H1 (cell line): ENCODE results near the gene TMEM145. TPM values are rescaled to one million over a fixed set of nuclear protein-coding genes. Genes with fewer than 3 reads are reported as not detected.

Experiments used
- CTCF ChIA-PET: fragments of 300-600 bp; sonication (Branson Sonifier 250); formaldehyde crosslinking; loops from one replicate; lab custom pipeline; 2021; ENCODE audit not compliant: partially characterized antibody; lab: Charles Lee
- POLR2A ChIA-PET: fragments of 300-600 bp; sonication (Branson Sonifier 250); formaldehyde crosslinking; loops from one replicate; lab custom pipeline; 2021; ENCODE audit warnings: inconsistent platforms; ENCODE audit not compliant: partially characterized antibody; lab: Charles Lee
- DNase-seq, 2 experiments: peaks; one replicate each; pipeline versions ENCODE4 v3.0.0 to v3.0.0-alpha.2; 2010 to 2022; ENCODE audit warnings: low spot score in 2 of 2, low read depth in 1 of 2, mixed read lengths in 1 of 2
- FAIRE-seq: peaks from 2 replicates; lab custom pipeline; 2011; peaks lifted over from hg19 to GRCh38; lab: Jason Lieb, UNC
- H2AFZ ChIP-seq: 2 replicates; pipeline ENCODE4 v1.8.1; 2012; ENCODE audit warnings: low read length, inconsistent platforms
- H2AK5ac ChIP-seq: 2 replicates; pipeline ENCODE4 v1.6.1; 2013; ENCODE audit warnings: low read depth, low read length
- H2BK120ac ChIP-seq: replicated peaks from 2 replicates; pipeline ENCODE3; 2013; ENCODE audit warnings: low read depth, low read length, inconsistent platforms
- H2BK12ac ChIP-seq: 2 replicates; pipeline ENCODE4 v1.6.1; 2013; ENCODE audit warnings: low read depth, low read length
- H2BK15ac ChIP-seq: 2 replicates; pipeline ENCODE4 v1.6.1; 2013; ENCODE audit warnings: low read length
- H2BK20ac ChIP-seq: 2 replicates; pipeline ENCODE4 v1.6.1; 2013; ENCODE audit warnings: low read length
- H2BK5ac ChIP-seq: 2 replicates; pipeline ENCODE4 v1.6.1; 2013; ENCODE audit warnings: low read depth, low read length
- H3K14ac ChIP-seq: 2 replicates; pipeline ENCODE4 v1.6.1; 2013; ENCODE audit warnings: inconsistent platforms; ENCODE audit not compliant: insufficient read length
- H3K18ac ChIP-seq: 2 replicates; pipeline ENCODE4 v1.6.1; 2013; ENCODE audit warnings: low read length; ENCODE audit errors: extremely low read depth
- H3K23ac ChIP-seq: 2 replicates; pipeline ENCODE4 v1.6.1; 2013; ENCODE audit warnings: inconsistent platforms; ENCODE audit not compliant: insufficient read length
- H3K23me2 ChIP-seq: 2 replicates; pipeline ENCODE4 v1.6.1; 2013; ENCODE audit warnings: low read depth, low read length
- H3K27ac ChIP-seq: 2 replicates; pipeline ENCODE4 v1.6.1; 2011; ENCODE audit warnings: low read depth, low read length, inconsistent platforms
- H3K27me3 ChIP-seq, 4 experiments: replicated peaks in 1 of 4; 1 replicate in 1 of 4; 2 replicates in 3 of 4; pipeline versions ENCODE4 v1.6.1 to v1.8.1; 2011 to 2013; ENCODE audit warnings: low read length in 3 of 4, mild to moderate bottlenecking in 3 of 4, inconsistent platforms in 2 of 4, mixed read lengths in 2 of 4, moderate library complexity in 1 of 4; ENCODE audit not compliant: control insufficient read depth in 3 of 4, insufficient read depth in 3 of 4; ENCODE audit errors: extremely low read depth in 1 of 4
- H3K36me3 ChIP-seq, 4 experiments: 2 replicates each; pipeline versions ENCODE4 v1.6.1 to v1.8.1; 2011 to 2013; ENCODE audit warnings: mild to moderate bottlenecking in 4 of 4, low read length in 3 of 4, moderate library complexity in 2 of 4, control low read depth in 1 of 4, inconsistent platforms in 1 of 4; ENCODE audit not compliant: insufficient read depth in 4 of 4, control insufficient read depth in 2 of 4
- H3K4ac ChIP-seq: replicated peaks from 2 replicates; pipeline ENCODE3; 2013; ENCODE audit warnings: low read length, low read depth, mixed read lengths, inconsistent platforms; ENCODE audit not compliant: insufficient read length
- H3K4me1 ChIP-seq, 4 experiments: replicated peaks in 1 of 4; 1 replicate in 1 of 4; 2 replicates in 3 of 4; pipeline versions ENCODE4 v1.6.1 to v1.8.1; 2011 to 2013; ENCODE audit warnings: low read length in 3 of 4, inconsistent platforms in 2 of 4, mixed read lengths in 1 of 4; ENCODE audit not compliant: insufficient read depth in 4 of 4, control insufficient read depth in 3 of 4
- H3K4me2 ChIP-seq, 2 experiments: 2 replicates each; pipeline versions ENCODE4 v1.6.1 to v1.8.1; 2011 to 2013; ENCODE audit warnings: low read depth in 2 of 2, low read length in 2 of 2, control low read depth in 1 of 2, inconsistent platforms in 1 of 2, mild to moderate bottlenecking in 1 of 2; ENCODE audit not compliant: insufficient read depth in 1 of 2
- H3K4me3 ChIP-seq, 4 experiments: fragments of 200-600, 300-600 bp in 1 of 4; sonication (generic), shearing (Covaris generic), sonication (Bioruptor Twin) in 1 of 4; 2 replicates each; pipeline versions ENCODE4 v1.5.1 to v1.8.1; 2011 to 2016; ENCODE audit warnings: low read length in 4 of 4, low read depth in 3 of 4, control low read depth in 2 of 4, inconsistent platforms in 2 of 4, mild to moderate bottlenecking in 2 of 4, mixed read lengths in 1 of 4, moderate library complexity in 1 of 4; ENCODE audit not compliant: insufficient read depth in 2 of 4; ENCODE audit errors: extremely low read depth in 1 of 4
- H3K56ac ChIP-seq: replicated peaks from 2 replicates; pipeline ENCODE3; 2013; ENCODE audit warnings: low read depth, mild to moderate bottlenecking, mixed read lengths, low read length, inconsistent platforms; ENCODE audit not compliant: insufficient read length
- H3K79me1 ChIP-seq: 2 replicates; pipeline ENCODE4 v1.6.1; 2013; ENCODE audit warnings: low read depth, low read length, control low read depth
- H3K79me2 ChIP-seq, 2 experiments: 2 replicates each; pipeline versions ENCODE4 v1.6.1 to v1.8.1; 2012 to 2013; ENCODE audit warnings: low read length in 2 of 2, mild to moderate bottlenecking in 2 of 2, inconsistent platforms in 1 of 2; ENCODE audit not compliant: insufficient read depth in 2 of 2, control insufficient read depth in 1 of 2
- H3K9ac ChIP-seq, 4 experiments: replicated peaks in 1 of 4; 1 replicate in 1 of 4; 2 replicates in 3 of 4; pipeline versions ENCODE4 v1.6.1 to v1.8.1; 2011 to 2013; ENCODE audit warnings: low read depth in 3 of 4, low read length in 3 of 4, control low read depth in 2 of 4, mild to moderate bottlenecking in 2 of 4, moderate library complexity in 2 of 4, inconsistent platforms in 1 of 4; ENCODE audit errors: extremely low read depth in 1 of 4
- H3K9me3 ChIP-seq, 2 experiments: 2 replicates each; pipeline versions ENCODE4 v1.6.1 to v1.8.1; 2012 to 2013; ENCODE audit warnings: mild to moderate bottlenecking in 2 of 2, moderate library complexity in 2 of 2, control low read depth in 1 of 2, inconsistent platforms in 1 of 2, low read depth in 1 of 2, low read length in 1 of 2, mixed read lengths in 1 of 2; ENCODE audit not compliant: insufficient read depth in 2 of 2
- H4K20me1 ChIP-seq, 2 experiments: replicated peaks in 1 of 2; 2 replicates each; pipeline versions ENCODE3 to v1.8.1; 2011 to 2013; ENCODE audit warnings: inconsistent platforms in 2 of 2, low read length in 2 of 2, mild to moderate bottlenecking in 1 of 2; ENCODE audit not compliant: insufficient read depth in 2 of 2, control insufficient read depth in 1 of 2
- H4K5ac ChIP-seq: 2 replicates; pipeline ENCODE4 v1.6.1; 2013; ENCODE audit warnings: low read length, low read depth, mixed read lengths, inconsistent platforms; ENCODE audit not compliant: insufficient read length
- H4K8ac ChIP-seq: 2 replicates; pipeline ENCODE4 v1.8.0; 2013; ENCODE audit warnings: mild to moderate bottlenecking, moderate library complexity, low read length, inconsistent platforms; ENCODE audit not compliant: insufficient read depth; ENCODE audit errors: extremely low read depth
- H4K91ac ChIP-seq: replicated peaks from 2 replicates; pipeline ENCODE3; 2013; ENCODE audit warnings: low read length, mixed read lengths, inconsistent platforms; ENCODE audit not compliant: insufficient read length
- ASH2L ChIP-seq: fragments of 200-600, 300-600 bp; sonication (generic); IDR thresholded peaks from one replicate; pipeline ENCODE4 v1.7.1; 2017; ENCODE audit warnings: low read length
- CBX8 ChIP-seq: fragments of 300-800, 300-1000 bp; sonication (generic); IDR thresholded peaks from 2 replicates; pipeline ENCODE4 v1.7.1; 2016; ENCODE audit warnings: low read depth, low read length, borderline replicate concordance
- CTBP2 ChIP-seq: IDR thresholded peaks from 2 replicates; pipeline ENCODE4 v1.7.0; 2011; ENCODE audit warnings: borderline replicate concordance, mild to moderate bottlenecking, moderate library complexity, mixed read lengths, low read length; ENCODE audit not compliant: insufficient read depth, insufficient read length
- EP300 ChIP-seq, 2 experiments: IDR thresholded peaks; 1 replicate in 1 of 2; 2 replicates in 1 of 2; pipeline ENCODE4 v1.6.1; 2011 to 2012; ENCODE audit warnings: low read depth in 2 of 2, low read length in 2 of 2, mild to moderate bottlenecking in 2 of 2, borderline replicate concordance in 1 of 2, inconsistent platforms in 1 of 2, moderate library complexity in 1 of 2
- EZH2 ChIP-seq: fragments of 200-600 bp; sonication (generic); IDR thresholded peaks from 2 replicates; pipeline ENCODE4 v1.7.1; 2012; ENCODE audit warnings: low read depth, mild to moderate bottlenecking, moderate library complexity, low read length, inconsistent platforms; ENCODE audit not compliant: severe bottlenecking
- HDAC2 ChIP-seq, 2 experiments: fragments of 300-600 bp in 1 of 2; sonication (generic) in 1 of 2; IDR thresholded peaks; 2 replicates each; pipeline ENCODE4 v1.6.1; 2011 to 2012; ENCODE audit warnings: low read depth in 2 of 2, low read length in 2 of 2, mild to moderate bottlenecking in 2 of 2, moderate library complexity in 2 of 2, borderline replicate concordance in 1 of 2, inconsistent platforms in 1 of 2
- KDM1A ChIP-seq: fragments of 200-600, 300-600 bp; sonication (generic); IDR thresholded peaks from 2 replicates; pipeline ENCODE4 v1.7.1; 2016; ENCODE audit warnings: mild to moderate bottlenecking, low read length, borderline replicate concordance
- KDM4A ChIP-seq: IDR thresholded peaks from one replicate; pipeline ENCODE4 v1.7.1; 2012; ENCODE audit warnings: low read depth, mild to moderate bottlenecking, moderate library complexity, low read length, inconsistent platforms; ENCODE audit not compliant: severe bottlenecking
- RFX5 ChIP-seq: IDR thresholded peaks from 2 replicates; pipeline ENCODE4 v1.6.1; 2011; ENCODE audit warnings: low read depth, low read length, improper control_type of control experiment, borderline replicate concordance
- SIN3A ChIP-seq, 2 experiments: IDR thresholded peaks in 1 of 2; conservative IDR thresholded peaks in 1 of 2; 2 replicates each; pipeline ENCODE4 v1.6.1; 2011 to 2012; ENCODE audit warnings: low read length in 2 of 2, improper control_type of control experiment in 1 of 2, low read depth in 1 of 2, mild to moderate bottlenecking in 1 of 2
- SUZ12 ChIP-seq: fragments of 200-600 bp; sonication (generic); IDR thresholded peaks from 2 replicates; pipeline ENCODE4 v1.6.1; 2012; ENCODE audit warnings: mild to moderate bottlenecking, inconsistent platforms, low read length, moderate library complexity, mixed read lengths
- WGBS, 2 experiments: shearing (Covaris generic) in 1 of 2; methylation state at CpG; one replicate each; pipeline versions ENCODE4 v1.1.6 to v1.1.7; 2013 to 2015; ENCODE audit warnings: low lambda C conversion rate in 2 of 2, mixed read lengths in 2 of 2, inconsistent platforms in 1 of 2, low coverage in 1 of 2, missing lambda C conversion rate in 1 of 2; ENCODE audit not compliant: insufficient replicate concordance in 2 of 2, insufficient coverage in 1 of 2, insufficient read length in 1 of 2; ENCODE audit errors: extremely low coverage in 1 of 2, missing lambda C conversion rate in 1 of 2; 5-methylcytosine and 5-hydroxymethylcytosine counted together
- polyA plus RNA-seq, 7 experiments: library from polyadenylated mRNA; depleted of rRNA in 3 of 7; stranded (reverse) in 5 of 7; unstranded in 2 of 7; fragments of >200 nt in 5 of 7; fragments of 200-250 nt in 2 of 7; gene quantifications; 1 replicate in 5 of 7; 2 replicates in 1 of 7; 4 replicates in 1 of 7; pipeline versions ENCODE4 v1.2.1 to v1.2.3, GENCODE V29; 2011 to 2013; ENCODE audit warnings: missing spikeins in 2 of 7, mixed read lengths in 2 of 7
- total RNA-seq: library from RNA; stranded (reverse); fragmentation: NEBNext Ultra II Directional; extraction: Animal tissue kit (Norgen Biotek cat#: 25700); gene quantifications from 2 replicates; pipeline ENCODE4 v1.2.1, GENCODE V29; 2021

The TMEM145 gene
- total and polyA plus RNA-seq, 2 of the 8 experiments (the other 6 are each of a cell fraction or from before 2014, with no cell fraction given) = 2.3 to 4.7 TPM

GRCh38 chr19:42351079-42351735 lies 38.1 kb downstream of the TMEM145 start:
- Histone ChIP-seq H2BK20ac (no peak overlapping the region), H3K4me3 (no peak overlapping the region), H3K4me1 (no peaks in the 10 kb centered on the region), H3K36me3 (peaks cover 0 to 6% (median 2%) of the 10 kb centered on the region in 4 experiments; a peak in 2 of 8 replicates), H3K79me1 (no peaks in the 10 kb centered on the region), H3K4ac (no peak overlapping the region), H3K27ac (no peak overlapping the region), H2BK12ac (no peak overlapping the region), H2BK5ac (no peak overlapping the region), H2BK15ac (no peak overlapping the region), H3K18ac (no peak overlapping the region), H3K23me2 (no peaks in the 10 kb centered on the region), H3K27me3 (no peaks in the 10 kb centered on the region), H4K8ac (no peak overlapping the region; the same call in 1 of the 2 replicates), H4K91ac (no peak overlapping the region), H3K9me3 (no peaks in the 10 kb centered on the region), H3K56ac (no peak overlapping the region), H3K23ac (no peak overlapping the region), H3K14ac (no peak overlapping the region), H2AK5ac (no peak overlapping the region), H3K4me2 (no peak overlapping the region), H4K20me1 (peaks cover 1 to 2% of the 10 kb centered on the region in 2 experiments), H2BK120ac (no peak overlapping the region), H3K9ac (no peak overlapping the region), H2AFZ (no peak overlapping the region), H3K79me2 (no peaks in the 10 kb centered on the region), H4K5ac (no peak overlapping the region)
- no peak for FAIRE-seq
- no peak for DNase-seq
- WGBS, 2 experiments = 91% methylated on average over 18 of the region's 21 CpGs; no CpG with 5 or more reads in 1 of the 2 experiments
- ChIA-PET CTCF (no interaction called here), POLR2A (interaction anchor here (1.0 to 1.3 kb wide), 2 partner anchors 19 to 27 kb away, joined by 3 to 4 read pairs; no protein-coding TSS in a partner anchor)
- TF ChIP-seq EP300 (IDR thresholded peaks at IDR 0.05; ENCODE audit: borderline replicate concordance in 1 of 2, low read depth in 2 of 2, low read length in 2 of 2) (no peak), SUZ12 (no peak), ASH2L (no peak), KDM1A (no peak), KDM4A (no peak), SIN3A (conservative IDR thresholded peaks at IDR 0.05 in 1 of 2, IDR thresholded peaks at IDR 0.05 in 1 of 2; ENCODE audit: low read depth in 1 of 2, low read length in 2 of 2) (no peak), HDAC2 (IDR thresholded peaks at IDR 0.05; ENCODE audit: borderline replicate concordance in 1 of 2, low read depth in 2 of 2, low read length in 2 of 2) (no peak), RFX5 (no peak), EZH2 (no peak), CTBP2 (no peak), CBX8 (no peak)
